ENCODE measurements around the gene POR.

Gene POR

DNA sequence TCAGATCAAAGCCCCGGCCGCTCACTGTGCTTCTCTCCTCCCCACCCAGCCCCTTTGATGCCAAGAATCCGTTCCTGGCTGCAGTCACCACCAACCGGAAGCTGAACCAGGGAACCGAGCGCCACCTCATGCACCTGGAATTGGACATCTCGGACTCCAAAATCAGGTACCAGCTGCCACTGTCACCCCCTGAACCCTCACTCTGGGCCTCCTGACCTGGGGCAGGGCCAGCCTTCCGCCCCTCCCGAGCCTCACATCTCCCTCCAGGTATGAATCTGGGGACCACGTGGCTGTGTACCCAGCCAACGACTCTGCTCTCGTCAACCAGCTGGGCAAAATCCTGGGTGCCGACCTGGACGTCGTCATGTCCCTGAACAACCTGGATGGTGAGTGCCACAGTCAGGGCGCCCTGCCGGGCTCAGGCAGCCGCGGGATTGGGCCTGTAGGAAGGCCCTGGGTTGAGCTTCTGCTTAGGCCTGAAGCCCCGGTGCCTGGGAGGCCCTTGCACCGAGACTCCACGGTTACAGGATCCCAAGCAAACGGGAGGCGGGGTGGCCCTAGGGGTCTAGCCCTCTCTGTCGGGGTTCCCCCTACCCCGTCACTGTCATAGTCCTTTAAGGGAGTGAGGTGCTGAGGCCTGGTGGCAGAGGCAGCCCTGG lies 68.6 kb downstream of the POR start:
- H3K4me2 ChIP-seq (ENCODE audit: low read length), result no peak overlapping the region
- no peaks in the 10 kb centered on the region for H3K9me2 ChIP-seq (ENCODE audit: low read depth, low read length)
- H3K79me2 ChIP-seq (ENCODE audit: insufficient read depth, low read length), result no peaks in the 10 kb centered on the region
- H3K27ac ChIP-seq (ENCODE audit: low read depth, low read length, poor library complexity, severe bottlenecking), result no peak overlapping the region
- no peaks in the 10 kb centered on the region for H3K4me1 ChIP-seq (ENCODE audit: insufficient read depth, low read length, severe bottlenecking)
- TF ChIP-seq EZH2 (IDR thresholded peaks at IDR 0.05; ENCODE audit: borderline replicate concordance, low read length), result no peak
- TF ChIP-seq, protein P1, sequence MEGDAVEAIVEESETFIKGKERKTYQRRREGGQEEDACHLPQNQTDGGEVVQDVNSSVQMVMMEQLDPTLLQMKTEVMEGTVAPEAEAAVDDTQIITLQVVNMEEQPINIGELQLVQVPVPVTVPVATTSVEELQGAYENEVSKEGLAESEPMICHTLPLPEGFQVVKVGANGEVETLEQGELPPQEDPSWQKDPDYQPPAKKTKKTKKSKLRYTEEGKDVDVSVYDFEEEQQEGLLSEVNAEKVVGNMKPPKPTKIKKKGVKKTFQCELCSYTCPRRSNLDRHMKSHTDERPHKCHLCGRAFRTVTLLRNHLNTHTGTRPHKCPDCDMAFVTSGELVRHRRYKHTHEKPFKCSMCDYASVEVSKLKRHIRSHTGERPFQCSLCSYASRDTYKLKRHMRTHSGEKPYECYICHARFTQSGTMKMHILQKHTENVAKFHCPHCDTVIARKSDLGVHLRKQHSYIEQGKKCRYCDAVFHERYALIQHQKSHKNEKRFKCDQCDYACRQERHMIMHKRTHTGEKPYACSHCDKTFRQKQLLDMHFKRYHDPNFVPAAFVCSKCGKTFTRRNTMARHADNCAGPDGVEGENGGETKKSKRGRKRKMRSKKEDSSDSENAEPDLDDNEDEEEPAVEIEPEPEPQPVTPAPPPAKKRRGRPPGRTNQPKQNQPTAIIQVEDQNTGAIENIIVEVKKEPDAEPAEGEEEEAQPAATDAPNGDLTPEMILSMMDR (IDR thresholded peaks at IDR 0.05; ENCODE audit: low read length), result no peak
- H3K9ac ChIP-seq (ENCODE audit: low read length), result no peak overlapping the region
- no peak overlapping the region for H2AFZ ChIP-seq (ENCODE audit: low read length)
- H4K20me1 ChIP-seq (ENCODE audit: insufficient read depth, low read length), result no peaks in the 10 kb centered on the region
- H3K4me3 ChIP-seq (ENCODE audit: low read depth, low read length, poor library complexity, severe bottlenecking), result no peak overlapping the region
- no peaks in the 10 kb centered on the region for H3K9me3 ChIP-seq (ENCODE audit: low read length)
- no peaks in the 10 kb centered on the region for H3F3A ChIP-seq (ENCODE audit: insufficient read depth, low read length)
- no peaks in the 10 kb centered on the region for H3K27me3 ChIP-seq (ENCODE audit: insufficient read depth, low read length)
- peaks cover 51% of the 10 kb centered on the region for H3K36me3 ChIP-seq (ENCODE audit: insufficient read depth, low read length)

DNA sequence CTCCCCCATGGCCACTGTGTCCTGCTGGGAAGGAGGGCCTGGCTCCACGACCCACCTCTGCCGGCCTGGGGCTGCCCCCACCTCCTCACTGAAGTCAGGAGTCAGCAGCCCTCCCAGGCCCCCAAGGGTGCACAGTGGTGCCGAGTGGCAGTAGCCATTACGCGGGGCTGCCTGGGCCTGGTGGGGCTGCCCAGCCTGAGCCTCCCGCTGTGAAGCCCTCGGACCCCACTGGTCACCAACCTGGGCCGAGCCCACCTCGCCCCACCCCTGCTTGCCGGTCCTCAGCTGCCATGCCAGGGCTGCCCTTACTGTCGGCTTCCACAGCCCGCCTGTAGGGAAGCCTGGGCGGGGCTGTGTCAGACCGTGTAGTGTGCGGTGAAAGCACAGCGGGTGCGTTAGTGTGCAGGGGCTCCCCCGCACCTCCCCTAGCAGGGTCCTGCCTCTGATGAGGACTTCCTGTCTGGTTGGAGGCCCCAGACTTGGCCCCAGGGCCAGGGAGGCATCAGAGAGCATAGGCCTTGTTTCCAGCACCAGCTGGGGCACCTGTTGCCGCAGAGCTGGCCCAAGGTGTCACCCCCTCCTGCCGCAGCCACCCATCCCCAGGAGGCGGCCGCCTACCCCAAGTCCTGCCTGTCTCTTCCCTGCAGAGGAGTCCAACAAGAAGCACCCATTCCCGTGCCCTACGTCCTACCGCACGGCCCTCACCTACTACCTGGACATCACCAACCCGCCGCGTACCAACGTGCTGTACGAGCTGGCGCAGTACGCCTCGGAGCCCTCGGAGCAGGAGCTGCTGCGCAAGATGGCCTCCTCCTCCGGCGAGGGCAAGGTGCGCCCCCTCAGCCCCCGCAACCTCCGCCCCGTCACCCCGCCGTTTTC lies 69.4 kb downstream of the POR start:
- Histone ChIP-seq H3K4me1 (ENCODE audit: insufficient read depth, low read length, severe bottlenecking) (peaks cover 3% of the 10 kb centered on the region), H2AFZ (ENCODE audit: low read length) (no peak overlapping the region), H3K27ac (ENCODE audit: low read depth, low read length, poor library complexity, severe bottlenecking) (no peak overlapping the region), H3K36me3 (ENCODE audit: insufficient read depth, low read length) (peaks cover 51% of the 10 kb centered on the region), H3K4me2 (ENCODE audit: low read length) (no peak overlapping the region), H3K9ac (ENCODE audit: low read length) (no peak overlapping the region), H3K9me2 (ENCODE audit: low read depth, low read length) (no peaks in the 10 kb centered on the region), H3F3A (ENCODE audit: insufficient read depth, low read length) (no peaks in the 10 kb centered on the region), H4K20me1 (ENCODE audit: insufficient read depth, low read length) (no peaks in the 10 kb centered on the region), H3K9me3 (ENCODE audit: low read length) (no peaks in the 10 kb centered on the region), H3K4me3 (ENCODE audit: low read depth, low read length, poor library complexity, severe bottlenecking) (no peak overlapping the region), H3K27me3 (ENCODE audit: insufficient read depth, low read length) (no peaks in the 10 kb centered on the region), H3K79me2 (ENCODE audit: insufficient read depth, low read length) (no peaks in the 10 kb centered on the region)
- TF ChIP-seq, protein P1 (IDR thresholded peaks at IDR 0.05; ENCODE audit: low read length), result no peak
- TF ChIP-seq EZH2 (IDR thresholded peaks at IDR 0.05; ENCODE audit: borderline replicate concordance, low read length), result no peak

DNA sequence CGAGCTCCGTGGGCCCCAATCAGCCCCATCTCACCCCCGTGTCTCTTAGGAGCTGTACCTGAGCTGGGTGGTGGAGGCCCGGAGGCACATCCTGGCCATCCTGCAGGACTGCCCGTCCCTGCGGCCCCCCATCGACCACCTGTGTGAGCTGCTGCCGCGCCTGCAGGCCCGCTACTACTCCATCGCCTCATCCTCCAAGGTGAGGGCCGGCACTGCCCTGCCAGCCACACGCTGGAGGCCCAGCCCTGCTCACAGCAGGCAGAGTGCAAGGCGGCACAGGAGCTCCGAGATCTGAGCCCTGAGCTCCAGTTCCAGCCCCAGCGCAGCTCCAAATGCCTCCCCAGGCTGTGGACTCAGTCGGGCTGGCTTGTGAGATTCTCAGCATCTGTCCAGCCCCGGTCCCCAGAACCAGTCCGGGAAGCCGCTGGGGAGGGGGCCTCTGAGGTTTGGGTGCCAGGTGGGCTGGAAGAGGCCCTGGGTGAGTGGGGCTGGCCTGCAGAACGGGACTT lies 70.1 kb downstream of the POR start:
- Histone ChIP-seq H3K9me3 (ENCODE audit: low read length) (no peaks in the 10 kb centered on the region), H2AFZ (ENCODE audit: low read length) (no peak overlapping the region), H3K27ac (ENCODE audit: low read depth, low read length, poor library complexity, severe bottlenecking) (no peak overlapping the region), H3K36me3 (ENCODE audit: insufficient read depth, low read length) (peaks cover 48% of the 10 kb centered on the region), H3K4me2 (ENCODE audit: low read length) (no peak overlapping the region), H3F3A (ENCODE audit: insufficient read depth, low read length) (no peaks in the 10 kb centered on the region), H3K9me2 (ENCODE audit: low read depth, low read length) (no peaks in the 10 kb centered on the region), H3K4me3 (ENCODE audit: low read depth, low read length, poor library complexity, severe bottlenecking) (no peak overlapping the region), H3K27me3 (ENCODE audit: insufficient read depth, low read length) (no peaks in the 10 kb centered on the region), H3K79me2 (ENCODE audit: insufficient read depth, low read length) (no peaks in the 10 kb centered on the region), H4K20me1 (ENCODE audit: insufficient read depth, low read length) (no peaks in the 10 kb centered on the region), H3K4me1 (ENCODE audit: insufficient read depth, low read length, severe bottlenecking) (peaks cover 4% of the 10 kb centered on the region), H3K9ac (ENCODE audit: low read length) (no peak overlapping the region)
- no peak for TF ChIP-seq EZH2 (IDR thresholded peaks at IDR 0.05; ENCODE audit: borderline replicate concordance, low read length)
- TF ChIP-seq, protein P1 (IDR thresholded peaks at IDR 0.05; ENCODE audit: low read length), result no peak

Measured in OCI-LY1 (cell line).